Kidney capillary endothelial cell (primary cell): Measurements from ENCODE around the gene FHL3.
"Not testable (repeated sequence)": the region's sequence is repeated elsewhere in the genome, so short reads cannot be mapped to it uniquely, and the experiment has no call there.

ENCODE experiments used
- DNase-seq: peaks from one replicate; pipeline ENCODE4 v3.0.0-alpha.2; 2018; ENCODE audit warnings: low spot score

The FHL3 gene

GRCh38 chr1:37987679-37988078 is 17.6 kb downstream of the FHL3 start:
- DNase-seq = no peak

- DNase-seq = no peak
Observed at GRCh38 chr1:37983546-37983945, 21.8 kb downstream of the FHL3 start.

GRCh38 chr1:37978541-37978940 is 26.8 kb downstream of the FHL3 start:
- DNase-seq = no peak

- DNase-seq = peak; percentile 38
Observed at GRCh38 chr1:37975083-37975482, 30.2 kb downstream of the FHL3 start.

- no peak for DNase-seq
Observed at GRCh38 chr1:37974567-37974966, 30.7 kb downstream of the FHL3 start.

GRCh38 chr1:37973684-37974083 is 31.6 kb downstream of the FHL3 start:
- not testable (repeated sequence) for DNase-seq

- no peak for DNase-seq
Observed at GRCh38 chr1:37965301-37965700, 40.0 kb downstream of the FHL3 start.

GRCh38 chr1:37964106-37964505 is 41.2 kb downstream of the FHL3 start:
- not testable (repeated sequence) for DNase-seq

- DNase-seq = peak; percentile 14
Observed at GRCh38 chr1:37958690-37959089, 46.6 kb downstream of the FHL3 start.

- no peak for DNase-seq
Observed at GRCh38 chr1:37955685-37956084, 49.6 kb downstream of the FHL3 start.

GRCh38 chr1:37954316-37954971 is 50.9 kb downstream of the FHL3 start:
- no peak for DNase-seq

- DNase-seq = no peak
Observed at GRCh38 chr1:37952738-37953137, 52.6 kb downstream of the FHL3 start.

- no peak for DNase-seq
Observed at GRCh38 chr1:37951783-37952624, 53.3 kb downstream of the FHL3 start.

- DNase-seq = no peak
Observed at GRCh38 chr1:37951041-37951782, 54.1 kb downstream of the FHL3 start.

- DNase-seq = no peak
Observed at GRCh38 chr1:37949524-37950152, 55.7 kb downstream of the FHL3 start.

- no peak for DNase-seq
Observed at GRCh38 chr1:37948841-37949240, 56.5 kb downstream of the FHL3 start.

- no peak for DNase-seq
Observed at GRCh38 chr1:37948166-37948565, 57.1 kb downstream of the FHL3 start.

GRCh38 chr1:37947364-37947763 is 58.0 kb downstream of the FHL3 start:
- no peak for DNase-seq
